ENCODE data around the gene GINM1.

Gene GINM1

DNA sequence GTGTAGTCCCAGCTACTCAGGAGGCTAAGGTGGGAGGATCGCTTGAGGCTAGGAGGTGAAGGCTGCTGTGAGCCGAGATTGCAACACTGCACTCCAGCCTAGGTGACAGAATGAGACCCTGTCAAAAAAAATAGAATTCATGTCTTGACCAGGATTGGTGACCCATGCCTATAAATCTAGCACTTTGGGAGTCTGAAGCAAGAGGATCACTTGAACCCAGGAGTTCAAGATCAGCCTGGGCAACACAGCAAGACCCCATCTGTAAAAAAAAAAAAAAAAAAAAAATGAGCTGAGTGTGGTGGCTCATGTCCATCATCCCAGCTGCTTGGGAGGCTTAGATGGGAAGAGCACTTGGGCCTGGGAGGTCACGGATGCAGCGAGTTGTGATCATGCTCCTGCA lies 34.3 kb downstream of the GINM1 start:
- DNase-seq = no peak

DNA sequence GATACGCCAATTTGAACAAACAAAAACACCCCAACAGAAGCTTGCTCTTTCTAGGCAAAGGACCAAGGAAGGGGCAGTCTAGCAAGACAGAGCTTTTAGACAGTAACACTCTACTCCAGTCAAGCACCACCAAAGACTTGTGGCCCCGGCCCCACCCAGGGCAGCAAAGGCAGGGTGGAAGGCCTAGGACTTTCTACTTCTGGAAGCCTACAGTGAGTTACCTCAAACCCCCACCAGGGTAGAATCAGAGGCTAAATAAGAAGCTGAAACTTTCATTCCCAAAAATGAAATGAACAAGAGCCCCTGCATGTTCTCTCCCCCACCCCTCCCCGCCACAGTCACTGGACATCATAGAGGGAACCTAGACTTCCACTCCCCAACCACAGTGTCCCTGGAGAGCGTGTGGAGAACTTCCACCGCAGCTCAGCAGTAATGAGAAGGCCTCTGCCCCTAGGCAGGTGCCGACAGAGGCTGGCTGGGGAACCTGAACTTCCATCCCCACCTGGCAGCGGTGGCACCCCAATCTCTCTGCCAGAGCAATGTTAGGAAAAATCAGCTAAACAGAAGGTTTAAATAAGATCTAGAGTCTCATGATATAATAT lies 42.3 kb downstream of the GINM1 start:
- DNase-seq = no peak

DNA sequence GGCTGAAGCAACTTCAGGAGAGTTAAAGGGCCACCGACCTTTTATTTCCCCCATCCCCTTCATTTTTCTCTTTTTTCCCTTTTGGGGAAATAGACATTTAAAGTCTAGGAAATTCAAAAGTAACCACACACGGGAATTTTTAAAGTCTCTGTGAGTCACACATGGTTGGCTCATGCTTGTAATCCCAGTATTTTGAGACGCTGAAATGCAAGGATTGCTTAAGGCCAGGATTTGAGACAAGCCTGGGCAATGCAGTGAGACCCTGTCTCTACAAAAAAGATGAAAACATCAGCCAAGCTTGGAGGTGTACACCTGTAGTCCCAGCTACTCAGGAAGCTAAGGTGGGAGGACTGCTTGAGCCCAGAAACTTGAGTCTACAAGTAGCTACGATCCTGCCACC lies 48.2 kb downstream of the GINM1 start:
- DNase-seq = no peak

DNA sequence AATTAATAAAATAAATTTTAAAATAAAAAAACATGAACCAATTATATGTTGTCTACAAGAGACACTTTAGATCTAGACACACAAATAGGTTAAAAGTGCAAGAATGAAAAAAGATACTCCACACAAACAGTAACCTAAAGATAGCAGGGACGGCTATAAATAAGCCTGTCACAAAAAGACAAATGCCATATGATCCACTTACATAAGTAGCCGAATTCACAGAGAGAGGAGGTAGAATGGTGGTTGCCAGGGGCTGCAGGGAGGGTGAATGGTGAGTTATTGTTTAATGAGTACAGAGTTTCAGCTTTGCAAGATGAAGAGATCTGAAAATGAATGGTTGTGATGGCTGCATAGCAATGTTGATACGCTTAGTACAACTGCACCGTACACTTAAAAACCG lies 49.6 kb downstream of the GINM1 start:
- no peak for DNase-seq

DNA sequence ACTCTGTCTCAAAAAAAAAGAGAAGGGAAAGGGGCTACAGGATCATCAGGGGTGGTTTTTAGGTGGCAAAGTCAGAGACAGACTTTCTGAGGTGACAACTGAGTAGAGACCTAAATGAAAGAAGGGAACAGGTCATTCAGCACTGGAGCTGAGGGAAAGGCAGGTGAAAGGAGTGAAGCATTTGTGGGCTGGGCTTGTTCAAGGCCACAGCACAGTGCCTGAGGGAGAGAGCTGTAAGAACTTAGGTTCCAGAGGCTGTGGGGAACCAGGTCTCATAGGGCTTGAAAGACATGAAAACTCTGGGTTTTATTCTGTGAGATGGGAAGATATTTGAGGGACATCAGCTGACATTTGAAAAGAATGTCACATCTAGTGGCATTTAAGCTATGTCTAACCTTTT lies 61.5 kb downstream of the GINM1 start:
- no peak for DNase-seq

DNA sequence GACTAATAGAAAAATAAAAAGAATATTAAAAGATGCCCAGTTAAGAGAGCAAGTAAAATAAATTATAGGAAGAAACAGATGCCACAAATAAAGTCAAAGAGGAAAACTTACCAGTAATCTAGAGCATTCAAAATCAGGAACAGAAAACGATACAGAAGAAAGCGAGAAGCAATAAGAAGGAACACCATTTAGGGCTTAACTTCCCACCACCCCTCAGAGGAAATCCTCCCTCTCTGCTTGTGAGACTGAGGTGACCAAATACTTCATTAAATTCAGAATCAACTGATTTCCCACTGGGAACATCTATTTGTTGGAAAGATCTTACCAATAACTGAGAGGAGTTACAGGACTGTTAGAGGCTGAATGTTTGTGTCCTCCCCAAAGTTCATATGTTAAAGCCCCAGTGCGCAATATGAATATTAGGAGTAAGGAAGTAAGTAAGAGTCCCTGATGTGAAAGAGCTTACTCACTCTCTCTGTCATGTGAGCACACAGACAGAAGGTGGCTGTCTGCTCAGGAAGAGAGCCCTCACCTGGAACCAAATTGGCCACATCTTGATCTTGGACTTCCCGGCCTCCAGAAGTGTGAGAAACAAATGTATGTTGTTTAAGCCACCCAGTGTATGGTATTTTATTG lies 62.8 kb downstream of the GINM1 start:
- DNase-seq = no peak

DNA sequence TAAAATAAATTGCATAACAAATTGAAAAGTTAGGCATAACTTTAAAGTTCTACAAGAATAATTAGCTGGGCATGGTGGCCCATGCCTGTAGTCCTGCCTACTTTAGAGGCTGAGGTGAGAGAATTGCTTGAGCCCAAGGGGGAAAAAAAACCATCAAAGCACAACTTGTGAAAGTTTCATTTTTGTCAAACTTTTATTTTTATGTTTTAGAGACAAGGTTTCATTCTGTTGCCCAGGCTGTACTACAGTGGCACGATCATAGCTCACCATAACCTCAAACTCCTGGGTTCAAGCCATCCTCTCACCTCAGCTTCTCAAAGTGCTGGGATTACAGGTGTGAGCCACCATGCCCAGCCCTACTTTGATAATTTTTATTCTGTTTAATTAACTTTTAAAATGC lies 68.1 kb downstream of the GINM1 start:
- no peak for DNase-seq

DNA sequence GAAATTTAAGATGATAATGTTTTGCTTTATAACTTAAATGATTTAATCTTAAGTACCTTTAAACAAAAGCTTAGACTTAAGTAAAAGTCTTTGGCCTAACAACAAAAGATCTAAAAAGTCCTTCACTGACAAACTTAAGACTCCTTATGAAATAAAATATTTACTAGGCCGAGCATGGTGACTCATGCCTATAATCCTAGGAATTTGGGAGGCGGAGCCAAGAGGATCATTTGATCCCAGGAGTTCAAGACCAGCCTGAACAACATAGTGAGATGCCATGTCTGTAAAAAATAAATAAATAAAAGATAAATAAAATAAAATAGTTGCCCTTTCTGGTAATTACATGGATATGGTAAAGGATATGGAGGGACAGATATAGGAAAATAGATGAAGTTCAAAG lies 69.9 kb downstream of the GINM1 start:
- no peak for DNase-seq
